CD8-positive, alpha-beta memory T cell (primary cell): ENCODE data around the gene SBNO2. TPM values are rescaled to one million over a fixed set of nuclear protein-coding genes. Genes with fewer than 3 reads are reported as not detected.

Experiments used
- CTCF ChIA-PET: fragments of 350-600 bp; sonication (Branson Sonifier 250); formaldehyde crosslinking; loops from one replicate; lab custom pipeline; 2021; ENCODE audit warnings: antibody characterized with exemption; lab: Charles Lee
- POLR2A ChIA-PET: fragments of 350-600 bp; sonication (Branson Sonifier 250); formaldehyde crosslinking; loops from one replicate; lab custom pipeline; 2021; ENCODE audit warnings: antibody characterized with exemption; lab: Charles Lee
- DNase-seq, 5 donors: peaks; one replicate each; pipeline versions ENCODE4 v3.0.0 to v3.0.0-alpha.2; 2020 to 2022; ENCODE audit warnings: mixed read lengths in 1 of 5
- H3K27ac ChIP-seq: one replicate; pipeline ENCODE4 v1.7.0; 2013; ENCODE audit warnings: low read depth, mild to moderate bottlenecking, low read length, moderate library complexity
- H3K27me3 ChIP-seq: 2 replicates; pipeline ENCODE4 v1.7.0; 2013; ENCODE audit warnings: low read length, mild to moderate bottlenecking; ENCODE audit not compliant: insufficient read depth, poor library complexity, severe bottlenecking
- H3K36me3 ChIP-seq: 2 replicates; pipeline ENCODE4 v1.7.0; 2013; ENCODE audit warnings: mild to moderate bottlenecking, low read length, moderate library complexity; ENCODE audit not compliant: insufficient read depth
- H3K4me1 ChIP-seq: 2 replicates; pipeline ENCODE4 v1.7.0; 2013; ENCODE audit warnings: mild to moderate bottlenecking, low read length, moderate library complexity; ENCODE audit not compliant: insufficient read depth
- H3K4me3 ChIP-seq: 2 replicates; pipeline ENCODE4 v1.7.0; 2013; ENCODE audit warnings: mild to moderate bottlenecking, low read length
- H3K9me3 ChIP-seq: 2 replicates; pipeline ENCODE4 v1.7.0; 2013; ENCODE audit warnings: mild to moderate bottlenecking, low read length
- H3K27ac Mint-ChIP-seq, 8 donors: one replicate each; pipeline ENCODE4 v1.8.0; 2020 to 2021; ENCODE audit warnings: mixed read lengths in 8 of 8, mild to moderate bottlenecking in 6 of 8, inconsistent platforms in 3 of 8, moderate library complexity in 3 of 8
- H3K27me3 Mint-ChIP-seq, 2 donors: one replicate each; pipeline ENCODE4 v1.8.0; 2020 to 2021; ENCODE audit warnings: mixed read lengths in 2 of 2, mild to moderate bottlenecking in 1 of 2, moderate library complexity in 1 of 2
- H3K36me3 Mint-ChIP-seq, 3 donors: one replicate each; pipeline ENCODE4 v1.8.0; 2020 to 2021; ENCODE audit warnings: mixed read lengths in 3 of 3, inconsistent platforms in 1 of 3, mild to moderate bottlenecking in 1 of 3
- H3K4me1 Mint-ChIP-seq, 3 donors: one replicate each; pipeline ENCODE4 v1.8.0; 2020 to 2021; ENCODE audit warnings: mixed read lengths in 3 of 3, inconsistent platforms in 1 of 3, mild to moderate bottlenecking in 1 of 3
- H3K4me3 Mint-ChIP-seq, 7 donors: one replicate each; pipeline ENCODE4 v1.8.0; 2020 to 2021; ENCODE audit warnings: mixed read lengths in 7 of 7, mild to moderate bottlenecking in 6 of 7, moderate library complexity in 4 of 7, inconsistent platforms in 2 of 7
- H3K9me3 Mint-ChIP-seq, 5 donors: one replicate each; pipeline ENCODE4 v1.8.0; 2020 to 2022; ENCODE audit warnings: mixed read lengths in 5 of 5, mild to moderate bottlenecking in 3 of 5, moderate library complexity in 2 of 5, inconsistent platforms in 1 of 5
- polyA plus RNA-seq: library from polyadenylated mRNA; unstranded; fragments of 300-500 nt; fragmentation: Illumina TruSeq; gene quantifications from one replicate; pipeline ENCODE4 v1.2.3, GENCODE V29; 2021
- total RNA-seq, 2 experiments: library from RNA; stranded (reverse); gene quantifications; one replicate each; pipeline ENCODE4 v1.2.3, GENCODE V29; 2021

Gene SBNO2
- total and polyA plus RNA-seq, 3 experiments from 2014 or later: 4.3 to 61.0 (median 59.0) TPM

- H3K4me3 ChIP-seq: peak within 1 kb of the TSS; percentile 69
- Mint-ChIP-seq H3K9me3 (peaks cover 0 to 2% (median 0%) of the 10 kb centered on the region in 5 donors), H3K4me1 (peaks cover 24 to 43% (median 28%) of the 10 kb centered on the region in 3 donors), H3K27me3 (no peaks in the 10 kb centered on the region), H3K36me3 (peaks cover 0 to 20% (median 0%) of the 10 kb centered on the region in 3 donors), H3K27ac (peak within 1 kb of the TSS; percentile 87 to 100 (median 94)), H3K4me3 (peak within 1 kb of the TSS; percentile 73 to 92 (median 78))
- peak; percentile 94 to 99 (median 98) for DNase-seq
- H3K36me3 ChIP-seq: peaks cover 8% of the 10 kb centered on the region
- no peaks in the 10 kb centered on the region for H3K9me3 ChIP-seq
- ChIA-PET POLR2A (interaction anchor here (0.6 to 2.7 kb wide), 10 partner anchors 9 to 165 kb away, joined by 3 to 14 read pairs (median 4); partner anchors contain the start of genes ABCA7, ARHGAP45, CIRBP and POLR2E), CTCF (interaction anchor here (1.1 to 1.4 kb wide), 4 partner anchors 36 to 141 kb away, joined by 3 to 4 read pairs (median 4); partner anchors contain the start of gene ARHGAP45)
- H3K27me3 ChIP-seq: no peaks in the 10 kb centered on the region
- peaks cover 43% of the 10 kb centered on the region for H3K4me1 ChIP-seq
- peak within 1 kb of the TSS; percentile 85 for H3K27ac ChIP-seq
Observed at GRCh38 chr19:1103708-1104310, 70.3 kb downstream of the SBNO2 start, which contains the start of gene GPX4. TSS of gene GPX4 (plus strand) at chr19:1103994. CDS start at chr19:1104044, 50 bp downstream.

- Mint-ChIP-seq H3K27ac (peak overlapping the region; percentile 87 to 100 (median 94)), H3K9me3 (peaks cover 0 to 2% (median 0%) of the 10 kb centered on the region in 5 donors), H3K4me3 (peak overlapping the region; percentile 66 to 90 (median 77)), H3K36me3 (peaks cover 0 to 18% (median 0%) of the 10 kb centered on the region in 3 donors), H3K4me1 (peaks cover 27 to 47% (median 31%) of the 10 kb centered on the region in 3 donors), H3K27me3 (no peaks in the 10 kb centered on the region)
- H3K4me3 ChIP-seq: peak overlapping the region; percentile 56
- DNase-seq: no peak
- H3K9me3 ChIP-seq: no peaks in the 10 kb centered on the region
- H3K27ac ChIP-seq: peak overlapping the region; percentile 74
- no peaks in the 10 kb centered on the region for H3K27me3 ChIP-seq
- H3K4me1 ChIP-seq: peaks cover 43% of the 10 kb centered on the region
- POLR2A ChIA-PET: interaction anchor here (0.6 to 2.7 kb wide), 15 partner anchors 8 to 1232 kb away, joined by 3 to 14 read pairs (median 4); partner anchors contain the start of genes ABCA7, ARHGAP45, CIRBP and POLR2E
- CTCF ChIA-PET: interaction anchor here (0.6 to 1.2 kb wide), 5 partner anchors 35 to 171 kb away, joined by 3 to 4 read pairs (median 3); partner anchors contain the start of gene ARHGAP45
- peaks cover 8% of the 10 kb centered on the region for H3K36me3 ChIP-seq
Observed at GRCh38 chr19:1103132-1103707, 70.8 kb downstream of the SBNO2 start.

- peak in 2 of 5 donors; percentile 46 to 47 for DNase-seq
- peak overlapping the region; percentile 74 for H3K27ac ChIP-seq
- H3K4me3 Mint-ChIP-seq: peak overlapping the region; percentile 62 to 90 (median 77)
- H3K9me3 Mint-ChIP-seq: peaks cover 0 to 2% (median 0%) of the 10 kb centered on the region in 5 donors
- peak overlapping the region; percentile 87 to 100 (median 94) for H3K27ac Mint-ChIP-seq
- H3K36me3 ChIP-seq: peaks cover 8% of the 10 kb centered on the region
- H3K36me3 Mint-ChIP-seq: peaks cover 0 to 18% (median 0%) of the 10 kb centered on the region in 3 donors
- H3K27me3 Mint-ChIP-seq: no peaks in the 10 kb centered on the region
- H3K4me1 ChIP-seq: peaks cover 43% of the 10 kb centered on the region
- H3K4me3 ChIP-seq: no peak overlapping the region
- H3K9me3 ChIP-seq: no peaks in the 10 kb centered on the region
- ChIA-PET CTCF (interaction anchor here (0.6 to 1.2 kb wide), 6 partner anchors 11 to 171 kb away, joined by 3 to 4 read pairs (median 3); partner anchors contain the start of gene ARHGAP45), POLR2A (interaction anchor here (0.6 to 2.7 kb wide), 10 partner anchors 7 to 1232 kb away, joined by 3 to 9 read pairs (median 4); partner anchors contain the start of genes POLR2E and RNU6-2)
- peaks cover 27 to 47% (median 31%) of the 10 kb centered on the region in 3 donors for H3K4me1 Mint-ChIP-seq
- no peaks in the 10 kb centered on the region for H3K27me3 ChIP-seq
Observed at GRCh38 chr19:1102407-1103131, 71.5 kb downstream of the SBNO2 start.

- Mint-ChIP-seq H3K4me1 (peaks cover 25 to 46% (median 33%) of the 10 kb centered on the region in 3 donors), H3K9me3 (peaks cover 0 to 2% (median 0%) of the 10 kb centered on the region in 5 donors), H3K4me3 (peak overlapping the region in 4 of 7 donors; percentile 6 to 72 (median 26)), H3K36me3 (peaks cover 0 to 6% (median 0%) of the 10 kb centered on the region in 3 donors), H3K27me3 (no peaks in the 10 kb centered on the region), H3K27ac (peak overlapping the region in 7 of 8 donors; percentile 87 to 100 (median 93))
- no peak for DNase-seq
- Histone ChIP-seq H3K27ac (peak overlapping the region; percentile 4), H3K9me3 (no peaks in the 10 kb centered on the region), H3K4me3 (no peak overlapping the region), H3K36me3 (no peaks in the 10 kb centered on the region), H3K27me3 (no peaks in the 10 kb centered on the region), H3K4me1 (peaks cover 47% of the 10 kb centered on the region)
- POLR2A ChIA-PET: no interaction called here
- CTCF ChIA-PET: interaction anchor here (0.6 to 2.3 kb wide), 5 partner anchors 11 to 94 kb away, joined by 3 to 9 read pairs (median 4); no protein-coding TSS in a partner anchor
Observed at GRCh38 chr19:1101337-1101698, 72.8 kb downstream of the SBNO2 start.

GRCh38 chr19:1098177-1099051, 75.7 kb downstream of the SBNO2 start:
- Histone ChIP-seq H3K9me3 (no peaks in the 10 kb centered on the region), H3K27me3 (no peaks in the 10 kb centered on the region), H3K27ac (no peak overlapping the region), H3K4me1 (peaks cover 64% of the 10 kb centered on the region), H3K4me3 (no peak overlapping the region), H3K36me3 (no peaks in the 10 kb centered on the region)
- Mint-ChIP-seq H3K4me1 (peaks cover 41 to 62% (median 42%) of the 10 kb centered on the region in 3 donors), H3K4me3 (peak overlapping the region in 2 of 7 donors; percentile 12 to 36), H3K27me3 (peaks cover 0 to 2% of the 10 kb centered on the region in 2 donors), H3K27ac (peak overlapping the region in 5 of 8 donors; percentile 56 to 87 (median 74)), H3K36me3 (peaks cover 0 to 11% (median 0%) of the 10 kb centered on the region in 3 donors), H3K9me3 (no peaks in the 10 kb centered on the region)
- DNase-seq: no peak
- CTCF ChIA-PET: interaction anchor here (1.0 kb wide), 1 partner anchor 15 kb away, joined by 3 read pairs; no protein-coding TSS in a partner anchor
- POLR2A ChIA-PET: interaction anchor here (0.7 kb wide), 1 partner anchor 55 kb away, joined by 6 read pairs; no protein-coding TSS in a partner anchor

- H3K36me3 ChIP-seq: no peaks in the 10 kb centered on the region
- no peak for DNase-seq
- H3K4me1 Mint-ChIP-seq: peaks cover 42 to 62% (median 44%) of the 10 kb centered on the region in 3 donors
- peaks cover 62% of the 10 kb centered on the region for H3K4me1 ChIP-seq
- peak overlapping the region in 2 of 8 donors; percentile 58 to 86 for H3K27ac Mint-ChIP-seq
- H3K9me3 ChIP-seq: no peaks in the 10 kb centered on the region
- H3K27me3 Mint-ChIP-seq: peaks cover 0 to 2% of the 10 kb centered on the region in 2 donors
- no peaks in the 10 kb centered on the region for H3K9me3 Mint-ChIP-seq
- no peak overlapping the region for H3K4me3 Mint-ChIP-seq
- POLR2A ChIA-PET: no interaction called here
- H3K27ac ChIP-seq: no peak overlapping the region
- CTCF ChIA-PET: interaction anchor here (1.0 kb wide), 1 partner anchor 15 kb away, joined by 3 read pairs; no protein-coding TSS in a partner anchor
- no peaks in the 10 kb centered on the region for H3K27me3 ChIP-seq
- H3K36me3 Mint-ChIP-seq: peaks cover 0 to 17% (median 0%) of the 10 kb centered on the region in 3 donors
- H3K4me3 ChIP-seq: no peak overlapping the region
Observed at GRCh38 chr19:1097810-1098176, 76.3 kb downstream of the SBNO2 start.
